ENCODE measurements around the gene TRIO.
"Not testable (repeated sequence)": the region's sequence is repeated elsewhere in the genome, so short reads cannot be mapped to it uniquely, and the experiment has no call there.

Gene TRIO

DNA sequence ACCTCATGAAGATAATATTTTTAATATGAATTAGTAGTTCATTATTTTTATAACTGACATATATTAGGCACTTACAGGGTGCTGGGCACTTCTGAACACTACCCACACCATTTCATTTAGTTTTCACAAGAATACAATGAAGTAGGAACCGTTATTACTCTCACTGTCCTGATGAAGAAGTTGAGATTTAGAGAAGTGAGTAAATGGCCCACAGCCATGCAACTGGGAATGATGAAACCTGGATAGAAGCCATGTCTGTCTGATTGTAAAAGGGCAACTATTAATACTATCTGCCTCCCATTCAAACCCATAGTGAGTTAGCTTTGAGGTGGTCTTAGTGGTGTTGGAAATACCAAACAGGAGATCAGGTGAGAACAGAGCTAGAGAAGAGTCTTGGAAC, 408.9 kb downstream of the TRIO start:
- Histone ChIP-seq H2AFZ (no peak overlapping the region), H3K9me3 (ENCODE audit: control insufficient read depth, low read length) (no peaks in the 10 kb centered on the region), H3K36me3 (ENCODE audit: control insufficient read depth, insufficient read depth, low read length) (no peaks in the 10 kb centered on the region), H3K27me3 (ENCODE audit: control insufficient read depth, insufficient read depth, low read length) (no peaks in the 10 kb centered on the region), H3K9ac (no peak overlapping the region), H3K4me2 (ENCODE audit: low read length) (no peak overlapping the region), H3K27ac (no peak overlapping the region), H3K4me1 (no peaks in the 10 kb centered on the region), H3K4me3 (ENCODE audit: low read depth, low read length) (no peak overlapping the region), H3K79me2 (no peaks in the 10 kb centered on the region)
- TF ChIP-seq, protein P1, sequence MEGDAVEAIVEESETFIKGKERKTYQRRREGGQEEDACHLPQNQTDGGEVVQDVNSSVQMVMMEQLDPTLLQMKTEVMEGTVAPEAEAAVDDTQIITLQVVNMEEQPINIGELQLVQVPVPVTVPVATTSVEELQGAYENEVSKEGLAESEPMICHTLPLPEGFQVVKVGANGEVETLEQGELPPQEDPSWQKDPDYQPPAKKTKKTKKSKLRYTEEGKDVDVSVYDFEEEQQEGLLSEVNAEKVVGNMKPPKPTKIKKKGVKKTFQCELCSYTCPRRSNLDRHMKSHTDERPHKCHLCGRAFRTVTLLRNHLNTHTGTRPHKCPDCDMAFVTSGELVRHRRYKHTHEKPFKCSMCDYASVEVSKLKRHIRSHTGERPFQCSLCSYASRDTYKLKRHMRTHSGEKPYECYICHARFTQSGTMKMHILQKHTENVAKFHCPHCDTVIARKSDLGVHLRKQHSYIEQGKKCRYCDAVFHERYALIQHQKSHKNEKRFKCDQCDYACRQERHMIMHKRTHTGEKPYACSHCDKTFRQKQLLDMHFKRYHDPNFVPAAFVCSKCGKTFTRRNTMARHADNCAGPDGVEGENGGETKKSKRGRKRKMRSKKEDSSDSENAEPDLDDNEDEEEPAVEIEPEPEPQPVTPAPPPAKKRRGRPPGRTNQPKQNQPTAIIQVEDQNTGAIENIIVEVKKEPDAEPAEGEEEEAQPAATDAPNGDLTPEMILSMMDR (IDR thresholded peaks at IDR 0.05): no peak

DNA sequence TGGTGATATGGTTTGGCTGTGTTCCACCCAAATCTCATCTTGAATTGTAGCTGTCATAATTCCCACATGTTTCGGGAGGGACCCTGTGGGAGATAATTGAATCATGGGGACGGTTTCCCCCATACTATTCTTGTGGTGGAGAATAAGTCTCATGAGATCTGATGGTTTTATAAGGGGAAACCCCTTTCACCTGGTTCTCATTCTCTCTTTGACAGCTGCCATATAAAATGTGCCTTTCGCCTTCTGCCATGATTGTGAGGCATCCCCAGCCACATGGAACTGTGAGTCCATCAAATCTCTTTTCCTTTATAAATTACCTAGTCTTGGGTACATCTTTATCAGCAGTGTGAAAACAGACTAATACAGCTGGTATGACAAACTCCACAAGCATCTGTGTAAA, 411.1 kb downstream of the TRIO start:
- not testable (repeated sequence) for H2AFZ ChIP-seq; H3K4me3 ChIP-seq (ENCODE audit: low read depth, low read length); H3K27me3 ChIP-seq (ENCODE audit: control insufficient read depth, insufficient read depth, low read length); H3K4me1 ChIP-seq; H3K9me3 ChIP-seq (ENCODE audit: control insufficient read depth, low read length); H3K27ac ChIP-seq; H3K4me2 ChIP-seq (ENCODE audit: low read length); H3K79me2 ChIP-seq; H3K36me3 ChIP-seq (ENCODE audit: control insufficient read depth, insufficient read depth, low read length); H3K9ac ChIP-seq

GRCh38 chr5:14556015-14556414, 412.9 kb downstream of the TRIO start:
- Histone ChIP-seq H3K79me2 (no peaks in the 10 kb centered on the region), H3K27ac (no peak overlapping the region), H3K9me3 (ENCODE audit: control insufficient read depth, low read length) (no peaks in the 10 kb centered on the region), H3K4me2 (ENCODE audit: low read length) (no peak overlapping the region), H3K36me3 (ENCODE audit: control insufficient read depth, insufficient read depth, low read length) (no peaks in the 10 kb centered on the region), H3K9ac (no peak overlapping the region), H3K27me3 (ENCODE audit: control insufficient read depth, insufficient read depth, low read length) (no peaks in the 10 kb centered on the region), H3K4me3 (ENCODE audit: low read depth, low read length) (no peak overlapping the region), H2AFZ (no peak overlapping the region), H3K4me1 (no peaks in the 10 kb centered on the region)
- TF ChIP-seq, protein P1 (IDR thresholded peaks at IDR 0.05): no peak

GRCh38 chr5:14557203-14557770, 414.1 kb downstream of the TRIO start:
- H3K27ac ChIP-seq: no peak overlapping the region
- no peaks in the 10 kb centered on the region for H3K4me1 ChIP-seq
- no peak overlapping the region for H3K4me2 ChIP-seq (ENCODE audit: low read length)
- H3K9ac ChIP-seq: no peak overlapping the region
- TF ChIP-seq, protein P1 (IDR thresholded peaks at IDR 0.05): no peak
- H3K27me3 ChIP-seq (ENCODE audit: control insufficient read depth, insufficient read depth, low read length): no peaks in the 10 kb centered on the region
- no peaks in the 10 kb centered on the region for H3K79me2 ChIP-seq
- no peak overlapping the region for H2AFZ ChIP-seq
- H3K9me3 ChIP-seq (ENCODE audit: control insufficient read depth, low read length): no peaks in the 10 kb centered on the region
- no peaks in the 10 kb centered on the region for H3K36me3 ChIP-seq (ENCODE audit: control insufficient read depth, insufficient read depth, low read length)
- no peak overlapping the region for H3K4me3 ChIP-seq (ENCODE audit: low read depth, low read length)

- no peaks in the 10 kb centered on the region for H3K9me3 ChIP-seq (ENCODE audit: control insufficient read depth, low read length)
- no peak overlapping the region for H3K4me2 ChIP-seq (ENCODE audit: low read length)
- no peaks in the 10 kb centered on the region for H3K36me3 ChIP-seq (ENCODE audit: control insufficient read depth, insufficient read depth, low read length)
- no peaks in the 10 kb centered on the region for H3K27me3 ChIP-seq (ENCODE audit: control insufficient read depth, insufficient read depth, low read length)
- H3K4me3 ChIP-seq (ENCODE audit: low read depth, low read length): no peak overlapping the region
- no peak overlapping the region for H3K27ac ChIP-seq
- H2AFZ ChIP-seq: no peak overlapping the region
- no peak overlapping the region for H3K9ac ChIP-seq
- TF ChIP-seq, protein P1 (IDR thresholded peaks at IDR 0.05): no peak
- no peaks in the 10 kb centered on the region for H3K4me1 ChIP-seq
- H3K79me2 ChIP-seq: no peaks in the 10 kb centered on the region
These were observed 414.8 kb downstream of the TRIO start for GRCh38 chr5:14557791-14558415.
